Hepatocyte (in vitro differentiated cells): ENCODE results near the gene DLEC1.

ENCODE experiments used
- CTCF ChIP-seq: fragments of 200-600 bp; sonication (generic); IDR thresholded peaks from 2 replicates; pipeline ENCODE4 v1.5.1; 2016; ENCODE audit warnings: antibody characterized with exemption, mild to moderate bottlenecking; ENCODE audit not compliant: poor library complexity
- EZH2 ChIP-seq: fragments of 200-600 bp; sonication (generic); IDR thresholded peaks from 2 replicates; pipeline ENCODE4 v1.6.1; 2016; ENCODE audit warnings: antibody characterized with exemption, mild to moderate bottlenecking, borderline replicate concordance
- EZH2phosphoT487 ChIP-seq: fragments of 200-600 bp; sonication (generic); IDR thresholded peaks from one replicate; pipeline ENCODE4 v1.6.1; 2018; ENCODE audit warnings: antibody characterized with exemption, mild to moderate bottlenecking, low read depth, moderate library complexity; ENCODE audit not compliant: unreplicated experiment, severe bottlenecking

- no peak for TF ChIP-seq EZH2
- TF ChIP-seq CTCF = no peak
- TF ChIP-seq EZH2phosphoT487 = no peak
Observed at GRCh38 chr3:38062809-38063208, 23.8 kb downstream of the DLEC1 start.
